ENCODE data around the gene ATP8B3. TPM values are rescaled to one million over a fixed set of nuclear protein-coding genes. Genes with fewer than 3 reads are reported as not detected.

The ATP8B3 gene
- total RNA-seq, 4 donors from 2014 or later, result 1.3 to 2.0 (median 1.6) TPM; not detected in 1

- peaks cover 65 to 70% of the 10 kb centered on the region in 2 donors for H3K36me3 ChIP-seq
- DNase-seq, result no peak
- intact Hi-C loops (cut with DNase I), result loop anchor here (10.0 kb wide), 1 partner anchor 265 kb away; no protein-coding TSS in a partner anchor
Measured at GRCh38 chr19:1819341-1820255, 7.5 kb upstream of the ATP8B3 start.

GRCh38 chr19:1818549-1819195 is 6.6 kb upstream of the ATP8B3 start:
- H3K4me1 ChIP-seq, result no peaks in the 10 kb centered on the region
- TF ChIP-seq POLR2A (IDR thresholded peaks at IDR 0.05) (no peak), CTCF (IDR thresholded peaks at IDR 0.05) (no peak)
- 80 to 87% methylated on average over 2 to 16 of the region's 33 CpGs for WGBS, 2 donors
- no peaks in the 10 kb centered on the region for H3K27me3 ChIP-seq
- H3K27ac ChIP-seq, result no peak overlapping the region
- no peak overlapping the region for H3K4me3 ChIP-seq (replicated peaks in 1 of 3)
- no peak for DNase-seq
- intact Hi-C loops (cut with DNase I), result loop anchor here (10.0 kb wide), 1 partner anchor 264 kb away; no protein-coding TSS in a partner anchor
- H3K36me3 ChIP-seq, result peaks cover 62 to 63% of the 10 kb centered on the region in 2 donors
- H3K9me3 ChIP-seq, result no peaks in the 10 kb centered on the region

More at GRCh38 chr19:1819341-1820255, 7.5 kb upstream of the ATP8B3 start:
- H3K27me3 ChIP-seq, result no peaks in the 10 kb centered on the region
- no peaks in the 10 kb centered on the region for H3K4me1 ChIP-seq
- no peaks in the 10 kb centered on the region for H3K9me3 ChIP-seq
- no peak overlapping the region for H3K27ac ChIP-seq
- no peak overlapping the region for H3K4me3 ChIP-seq (replicated peaks in 1 of 3)
- 90 to 96% methylated on average over 14 to 25 of the region's 43 CpGs for WGBS, 2 donors
- TF ChIP-seq POLR2A (IDR thresholded peaks at IDR 0.05) (no peak), CTCF (IDR thresholded peaks at IDR 0.05) (no peak)

GRCh38 chr19:1817553-1818179 is 5.6 kb upstream of the ATP8B3 start:
- Histone ChIP-seq H3K36me3 (peaks cover 56 to 63% of the 10 kb centered on the region in 2 donors), H3K4me3 (replicated peaks in 1 of 3) (no peak overlapping the region), H3K27me3 (no peaks in the 10 kb centered on the region), H3K27ac (no peak overlapping the region), H3K9me3 (no peaks in the 10 kb centered on the region), H3K4me1 (peaks cover 6 to 8% of the 10 kb centered on the region in 2 donors)
- DNase-seq, result no peak
- 93 to 95% methylated on average over 3 to 25 of the region's 25 CpGs for WGBS, 2 donors
- intact Hi-C loops (cut with DNase I), result loop anchor here (10.0 kb wide), 1 partner anchor 263 kb away; no protein-coding TSS in a partner anchor
- no peak for TF ChIP-seq POLR2A (IDR thresholded peaks at IDR 0.05)
- no peak for TF ChIP-seq CTCF (IDR thresholded peaks at IDR 0.05)

DNA sequence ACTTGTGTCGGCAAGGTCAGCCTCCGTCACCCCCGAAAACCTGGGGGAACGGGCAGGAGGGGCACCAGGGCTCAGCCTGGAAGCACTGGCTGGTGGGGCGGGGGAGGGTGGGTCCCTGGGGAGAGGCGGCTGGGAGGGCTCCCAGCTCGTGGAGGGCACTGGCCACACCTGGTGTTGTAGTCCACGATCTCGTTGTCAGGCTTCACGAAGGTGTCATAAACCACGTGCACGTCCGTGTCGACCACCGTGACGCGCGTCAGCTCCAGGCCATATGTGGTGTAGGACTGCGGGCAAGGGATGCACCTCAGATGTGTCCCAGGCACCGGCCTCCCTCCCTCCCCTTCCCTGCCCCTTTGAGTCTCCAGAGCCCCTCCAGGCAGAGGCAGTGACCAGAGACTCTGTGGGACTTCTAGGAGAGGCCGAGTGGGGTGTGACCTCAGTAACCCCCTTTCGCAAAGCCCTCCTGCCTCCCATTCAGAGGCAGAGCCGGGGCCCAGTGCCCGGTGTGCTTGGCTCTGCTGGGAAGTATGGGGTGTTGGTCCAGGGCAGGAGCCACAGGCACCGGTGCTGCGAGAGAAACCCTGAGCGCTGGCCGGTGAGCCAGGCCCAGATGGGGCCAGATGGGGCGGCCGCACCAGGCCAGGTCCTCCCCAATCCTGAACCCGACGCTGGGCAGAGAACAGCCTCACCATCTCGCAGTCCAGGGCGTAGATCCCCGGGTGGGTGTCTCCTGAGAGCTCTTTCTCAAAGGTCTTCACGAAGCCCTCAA is 4.6 kb upstream of the ATP8B3 start:
- peaks cover 56 to 60% of the 10 kb centered on the region in 2 donors for H3K36me3 ChIP-seq
- H3K27me3 ChIP-seq, result no peaks in the 10 kb centered on the region
- no peak overlapping the region for H3K4me3 ChIP-seq (replicated peaks in 1 of 3)
- H3K4me1 ChIP-seq, result peaks cover 11 to 13% of the 10 kb centered on the region in 2 donors
- no peak overlapping the region for H3K27ac ChIP-seq
- no peak for DNase-seq
- WGBS, 2 donors, result 93% methylated on average over 24 to 28 of the region's 36 CpGs
- H3K9me3 ChIP-seq, result no peaks in the 10 kb centered on the region
- intact Hi-C loops (cut with DNase I), result loop anchor here (10.0 kb wide), 1 partner anchor 262 kb away; no protein-coding TSS in a partner anchor
- TF ChIP-seq POLR2A (IDR thresholded peaks at IDR 0.05) (no peak), CTCF (IDR thresholded peaks at IDR 0.05) (no peak)
